ENCODE data around the gene GNB1.
"Not testable (repeated sequence)": the region's sequence is repeated elsewhere in the genome, so short reads cannot be mapped to it uniquely, and the experiment has no call there.

Gene GNB1

DNA sequence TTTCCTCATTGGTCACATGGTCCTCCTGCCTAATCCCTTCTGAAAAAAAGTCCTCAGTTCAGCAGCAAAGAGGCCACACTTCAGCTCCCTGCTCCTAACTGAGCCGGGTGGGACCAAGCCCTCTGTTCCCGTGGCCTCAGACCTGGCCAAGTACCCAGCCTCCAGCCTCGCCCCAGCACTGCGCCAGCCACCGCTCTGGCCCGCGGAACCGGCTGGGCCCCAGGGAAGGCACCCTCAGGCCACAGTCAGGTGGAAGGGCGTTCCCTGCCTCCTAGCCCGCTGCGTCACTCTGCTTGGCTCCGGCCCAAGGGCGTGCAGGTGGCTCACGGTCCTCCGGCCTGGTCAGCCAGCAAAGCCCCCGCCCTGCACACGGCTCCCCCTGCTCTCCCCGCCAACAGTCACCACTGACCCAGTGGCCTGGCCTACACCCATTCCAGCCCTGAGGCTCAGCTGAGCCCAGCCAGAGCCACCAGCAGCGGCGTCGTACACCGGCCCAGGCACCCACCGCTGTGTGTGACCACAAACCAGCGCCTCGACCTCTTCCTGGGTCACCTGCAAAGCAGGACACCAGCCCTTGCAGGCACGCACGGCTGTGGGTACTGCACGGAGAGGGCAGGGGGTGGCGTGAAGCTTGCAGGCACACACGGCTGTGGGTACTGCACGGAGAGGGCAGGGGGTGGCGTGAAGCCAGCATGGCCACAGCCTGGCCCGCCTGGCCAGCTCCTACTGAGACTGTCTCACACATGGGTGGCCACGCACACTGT lies 132.0 kb downstream of the GNB1 start:
- no peak for DNase-seq

DNA sequence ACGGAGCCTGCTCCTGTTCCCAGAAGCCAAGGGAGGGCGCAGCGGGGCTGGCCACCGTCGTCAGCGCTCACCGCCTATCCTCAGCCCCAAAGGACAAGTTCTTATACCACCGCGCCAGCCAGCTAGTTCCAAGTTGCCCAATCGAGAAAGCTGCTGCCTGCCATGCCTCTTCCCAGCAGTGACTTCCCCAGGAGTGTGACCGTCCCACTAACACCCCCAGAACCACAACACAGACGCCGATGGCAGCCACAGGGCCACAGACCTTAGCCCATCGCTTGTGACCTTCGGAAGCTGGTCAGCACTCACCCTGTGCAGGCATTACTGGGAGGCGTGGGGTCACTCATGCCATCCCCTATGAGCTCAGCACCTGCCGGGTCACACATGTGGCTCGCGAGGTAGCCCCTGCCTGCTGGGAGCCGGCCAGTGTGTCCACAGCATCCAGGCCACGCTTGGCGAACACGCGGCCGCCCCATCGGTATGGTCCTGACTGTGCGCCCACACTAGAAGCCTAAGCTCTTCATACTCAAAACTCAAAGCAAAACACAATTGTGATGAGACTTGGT lies 132.7 kb downstream of the GNB1 start:
- no peak for DNase-seq

DNA sequence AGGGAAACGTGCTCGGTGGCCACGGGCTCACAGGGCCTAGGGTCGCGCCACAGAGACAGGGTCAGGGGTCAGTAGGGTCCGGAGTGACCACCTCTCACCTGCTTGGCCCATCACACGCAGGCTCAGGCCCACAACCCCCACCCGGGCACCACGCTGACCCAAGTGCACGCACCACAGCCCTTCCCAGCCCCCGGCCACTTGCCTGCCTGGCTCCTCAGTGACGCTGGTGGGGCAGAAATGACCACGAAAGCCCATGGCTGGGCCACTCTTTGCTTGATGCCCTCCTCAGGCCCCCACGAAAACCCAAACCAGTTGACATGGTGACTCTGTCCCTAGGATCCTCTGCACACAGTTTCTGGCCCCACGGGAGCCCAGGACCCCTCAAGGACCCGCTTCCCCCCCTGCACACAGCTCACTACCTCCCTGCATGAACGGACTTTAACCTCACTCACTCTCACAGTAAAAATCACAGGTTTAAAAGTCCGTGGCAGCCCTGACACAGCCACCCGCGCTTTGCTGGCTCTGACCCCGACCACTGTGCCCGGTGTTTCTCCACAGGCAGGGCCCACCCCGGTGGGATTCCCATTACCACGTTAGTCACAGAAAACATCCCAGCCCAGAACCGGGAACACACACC lies 133.3 kb downstream of the GNB1 start:
- no peak for DNase-seq

DNA sequence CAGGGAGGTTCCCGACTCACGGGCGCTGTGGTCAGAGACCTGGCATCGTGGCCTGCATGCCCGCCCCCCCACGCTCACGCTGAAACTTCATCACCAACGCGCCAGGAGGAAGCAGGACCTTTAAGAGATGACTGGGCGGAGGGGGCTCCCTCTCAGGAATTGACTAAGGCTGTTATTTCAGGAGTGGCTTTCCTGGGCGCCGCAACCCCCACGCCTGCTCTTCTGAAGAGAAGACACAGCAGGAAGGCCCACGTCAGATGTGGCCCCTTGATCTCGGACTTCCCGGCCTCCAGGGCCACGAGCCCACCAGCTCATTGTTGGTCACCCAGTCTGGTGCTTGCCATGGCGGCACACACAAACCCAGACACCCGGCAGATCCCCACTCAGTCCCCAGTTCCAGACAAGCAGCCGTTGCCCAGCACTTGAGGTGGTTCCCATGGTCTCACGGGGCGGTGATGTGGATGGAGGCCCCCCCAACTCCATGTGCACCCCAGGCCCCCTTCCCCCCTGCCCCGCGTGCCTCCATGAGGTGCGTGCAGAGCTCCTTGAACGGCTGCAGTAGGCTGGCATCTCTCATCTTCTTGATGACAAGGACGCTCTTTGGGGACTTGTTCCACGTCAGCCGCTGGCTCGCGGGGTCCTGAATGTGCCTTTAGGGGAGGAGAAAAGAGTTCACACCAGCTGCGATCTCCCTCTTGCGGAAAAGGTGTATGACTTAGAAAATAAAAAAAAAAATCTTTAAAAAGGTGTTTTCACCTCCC lies 134.0 kb downstream of the GNB1 start:
- DNase-seq = no peak

DNA sequence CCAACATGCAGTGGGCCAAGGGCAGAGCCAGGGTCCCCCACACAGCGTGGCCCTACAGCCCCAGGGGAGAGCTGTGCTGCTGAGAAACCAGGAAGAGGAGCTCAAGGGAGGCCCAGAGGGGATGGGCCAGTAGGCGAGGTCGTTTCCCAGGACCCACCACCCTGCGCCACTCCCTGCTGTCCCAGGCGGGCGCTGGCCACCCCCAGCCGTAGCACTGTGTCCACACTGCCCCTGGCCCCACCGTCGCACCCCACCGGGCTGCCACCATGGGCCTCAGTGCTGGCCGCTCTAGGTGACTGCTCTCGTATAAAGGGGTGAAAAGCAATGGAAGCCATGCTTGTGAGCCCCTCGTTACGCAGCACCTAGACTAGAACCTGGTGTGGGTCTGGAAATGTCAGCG lies 135.0 kb downstream of the GNB1 start:
- DNase-seq = no peak

DNA sequence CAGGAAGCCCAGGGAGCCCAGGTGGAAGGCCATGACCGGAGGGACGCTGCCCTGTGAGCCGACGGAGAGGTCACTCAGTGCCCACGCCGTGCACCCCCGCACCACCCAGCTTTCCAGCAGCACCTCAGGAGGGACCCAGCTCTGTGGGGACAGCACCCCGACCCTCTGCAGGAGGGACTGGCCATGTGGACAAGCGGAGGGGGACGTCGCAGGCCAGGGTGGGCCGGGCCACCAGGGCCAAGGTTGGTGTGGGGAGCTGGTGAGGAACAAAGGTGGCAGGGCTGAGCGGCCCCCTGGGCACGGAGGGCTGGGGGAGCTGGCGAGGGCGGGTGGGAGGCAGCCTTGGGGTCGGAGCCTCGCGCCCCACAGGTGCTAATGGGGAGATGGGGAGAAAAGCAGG lies 135.5 kb downstream of the GNB1 start:
- no peak for DNase-seq

DNA sequence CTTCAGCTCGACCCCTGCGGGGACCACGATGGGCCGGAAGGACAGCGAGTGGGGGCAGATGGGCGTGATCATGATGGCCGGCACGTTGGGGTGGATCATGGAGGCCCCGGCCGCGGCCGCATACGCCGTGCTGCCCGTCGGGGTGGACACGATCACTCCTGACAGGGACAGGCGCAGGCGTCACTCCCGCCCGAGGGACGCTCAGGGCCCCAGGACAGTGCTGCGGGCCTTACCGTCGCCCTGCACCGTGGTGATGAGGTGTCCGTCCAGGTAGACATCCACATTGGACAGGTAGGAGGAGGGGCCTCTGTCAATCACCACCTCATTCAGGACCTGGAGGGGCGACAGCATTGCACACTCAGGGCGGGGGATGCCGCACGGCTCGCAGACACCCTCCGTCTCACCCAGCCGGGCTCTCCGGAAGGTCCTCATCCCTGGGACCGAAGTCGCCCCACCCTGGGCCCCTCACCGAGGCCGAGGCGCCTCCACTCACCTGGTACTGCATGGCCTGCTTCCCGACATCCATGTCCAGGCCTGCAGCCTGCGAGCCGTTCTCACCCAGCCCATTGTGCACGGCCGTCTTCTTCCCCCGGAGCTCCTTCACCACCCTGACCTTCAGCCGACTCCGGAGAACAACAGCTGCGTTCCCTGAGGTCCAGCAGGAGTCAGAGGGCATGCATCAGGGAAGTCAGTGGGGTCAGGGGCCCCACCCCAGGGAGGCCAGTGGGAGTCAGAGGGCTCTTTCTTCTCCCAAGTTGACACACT lies 136.7 kb downstream of the GNB1 start:
- DNase-seq = no peak

DNA sequence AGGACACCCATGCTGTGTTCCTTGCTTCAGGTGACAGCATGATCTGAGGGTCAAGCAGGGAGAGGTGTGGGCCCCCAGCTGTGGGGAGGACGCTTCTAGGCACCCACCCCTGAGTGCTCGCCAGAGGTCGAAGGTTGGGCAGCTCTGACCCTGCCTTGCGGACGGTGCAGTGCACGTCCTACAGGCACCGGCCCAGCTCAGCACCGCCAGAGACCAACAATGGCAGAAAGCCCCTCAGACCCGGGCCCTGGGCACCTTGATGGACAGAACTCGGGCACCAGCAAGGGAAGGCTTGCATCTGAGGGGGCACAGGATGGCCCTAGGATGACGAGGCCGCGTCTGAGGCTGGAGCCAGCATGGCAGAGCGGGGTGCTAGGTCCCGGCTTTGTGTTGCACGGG lies 137.3 kb downstream of the GNB1 start:
- no peak for DNase-seq

DNA sequence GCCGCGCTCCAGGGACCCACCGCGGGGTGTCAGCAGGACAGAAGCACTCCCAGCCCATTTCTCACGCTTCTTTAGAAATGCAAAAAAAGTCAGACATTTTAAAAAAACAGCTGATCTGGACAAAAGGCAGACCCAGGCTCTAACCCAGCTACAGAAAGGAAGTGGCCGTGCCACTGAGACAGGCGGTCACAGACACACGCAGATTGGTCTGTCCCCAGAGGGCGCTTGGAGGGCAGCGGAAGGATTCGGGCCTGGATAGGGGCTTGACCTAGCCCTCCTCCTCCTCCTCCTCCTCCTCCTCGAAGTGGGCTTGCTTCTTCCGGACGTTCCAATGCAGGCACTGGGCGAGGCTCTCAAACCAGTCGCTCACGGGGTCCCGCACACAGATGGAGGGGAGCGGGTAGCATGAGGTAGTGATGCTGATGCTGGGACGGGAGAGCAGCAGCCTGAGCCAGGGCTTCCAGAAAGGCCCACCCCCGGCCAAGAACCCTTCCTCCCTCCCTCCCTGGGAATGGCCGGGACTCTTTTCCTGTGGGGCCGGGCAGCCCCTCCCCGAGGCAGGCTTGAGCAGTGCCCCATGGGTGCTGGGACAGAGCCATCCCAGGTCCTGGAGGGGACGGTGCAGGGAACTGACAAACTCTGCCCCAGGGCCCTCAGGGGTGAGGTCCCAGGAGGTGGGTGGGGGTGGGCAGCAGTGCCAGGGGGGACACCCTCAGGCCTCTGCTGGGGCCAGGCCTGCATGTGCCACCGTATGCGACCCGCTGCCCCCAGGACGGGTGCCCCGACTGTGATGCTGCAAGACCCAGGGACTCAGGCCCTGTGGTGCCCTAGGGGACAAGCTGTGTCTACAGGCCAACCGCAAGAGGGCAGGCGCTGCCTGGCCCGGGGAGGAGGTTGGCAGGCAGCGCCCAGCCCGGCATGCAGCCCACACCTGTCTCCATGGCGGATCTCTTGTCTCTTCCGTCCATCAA lies 138.0 kb downstream of the GNB1 start:
- DNase-seq = no peak

DNA sequence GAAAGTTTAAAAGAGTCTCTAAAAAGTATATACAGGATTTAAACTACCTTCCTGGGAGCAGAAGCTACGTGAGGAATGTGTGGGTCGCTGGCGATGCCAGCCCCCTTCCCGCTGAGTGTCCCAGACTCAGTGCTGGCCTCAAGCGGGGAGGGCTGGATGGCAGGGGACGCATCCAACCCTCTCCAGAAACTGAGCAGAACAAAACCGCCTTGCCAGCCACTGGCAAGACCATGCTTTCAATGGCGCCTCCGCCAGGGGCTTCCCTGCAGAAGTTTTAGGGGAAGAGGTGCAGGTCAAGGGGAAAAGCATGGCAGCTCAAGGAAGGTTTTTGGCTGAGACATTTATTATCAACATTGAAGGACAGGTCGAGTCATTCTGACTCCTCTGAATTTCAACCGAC lies 138.7 kb downstream of the GNB1 start:
- no peak for DNase-seq

DNA sequence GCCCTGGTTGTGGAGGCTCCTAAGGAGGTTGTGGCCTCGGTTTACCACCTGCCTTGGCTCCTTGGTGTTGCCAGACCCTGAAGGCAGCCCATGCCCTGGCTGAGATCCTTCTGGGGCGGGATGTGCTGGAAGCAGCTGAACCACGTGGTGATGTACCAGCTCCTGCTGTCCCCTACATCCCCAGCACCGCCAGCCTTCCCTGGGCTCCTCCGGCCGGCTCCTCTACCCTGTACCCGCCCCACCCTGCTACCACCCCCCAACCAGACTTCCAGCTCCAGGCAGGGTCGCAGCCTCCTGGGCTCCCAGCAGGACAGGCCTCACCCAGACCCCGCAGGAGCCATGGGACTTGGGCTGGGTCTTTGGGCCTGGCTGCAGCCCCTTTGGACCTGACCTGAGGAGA lies 140.9 kb downstream of the GNB1 start:
- DNase-seq = not testable (repeated sequence)

DNA sequence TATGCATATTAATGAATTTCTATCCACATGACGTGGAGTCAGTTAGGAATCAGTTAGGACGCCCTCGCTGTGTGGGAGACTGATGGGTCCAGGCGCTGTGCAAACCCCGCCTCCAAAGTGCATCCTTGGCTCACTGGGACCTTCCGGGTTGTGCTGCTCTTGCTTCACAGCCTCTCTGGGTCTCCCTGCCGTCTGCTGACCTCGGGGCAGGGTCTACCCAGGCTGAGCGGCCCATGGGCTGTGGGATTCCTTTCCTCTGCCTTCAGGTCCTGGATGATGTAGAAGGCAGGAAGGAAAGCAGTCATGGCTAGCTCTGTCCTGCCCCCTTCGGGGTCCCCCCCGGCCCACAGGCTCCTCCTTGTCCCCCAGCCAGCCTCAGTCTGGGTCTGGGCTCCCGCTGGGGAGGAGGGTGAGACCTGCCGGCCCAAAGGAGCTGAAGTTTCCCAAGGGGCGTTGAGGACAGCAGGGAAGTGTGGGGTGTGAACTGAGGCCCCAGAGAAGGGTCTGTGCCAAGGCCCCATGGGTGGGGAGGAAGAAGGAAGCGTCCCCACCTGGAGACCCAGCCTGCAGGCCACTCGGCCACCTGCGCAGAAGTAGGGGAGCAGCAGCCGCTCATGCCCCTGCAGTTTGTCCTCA lies 142.1 kb downstream of the GNB1 start:
- DNase-seq = no peak

DNA sequence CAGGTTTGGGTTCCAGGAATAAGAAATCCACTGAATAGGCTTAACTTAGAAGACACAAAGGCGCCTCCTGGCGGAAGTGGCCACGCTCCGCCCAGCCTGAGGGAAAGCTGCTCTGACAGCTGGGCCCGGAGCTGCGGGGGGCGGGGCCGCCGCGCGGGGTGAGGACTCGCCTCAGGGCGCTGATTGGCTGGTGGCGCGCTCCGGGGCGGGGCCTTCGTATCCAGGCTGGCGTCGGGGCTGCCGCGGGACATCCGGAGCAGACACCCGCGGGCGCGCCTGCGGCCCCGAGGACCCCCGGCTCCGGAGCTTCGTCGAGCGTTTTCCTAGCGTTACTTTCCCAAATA lies 144.3 kb downstream of the GNB1 start:
- DNase-seq = not testable (repeated sequence)

DNA sequence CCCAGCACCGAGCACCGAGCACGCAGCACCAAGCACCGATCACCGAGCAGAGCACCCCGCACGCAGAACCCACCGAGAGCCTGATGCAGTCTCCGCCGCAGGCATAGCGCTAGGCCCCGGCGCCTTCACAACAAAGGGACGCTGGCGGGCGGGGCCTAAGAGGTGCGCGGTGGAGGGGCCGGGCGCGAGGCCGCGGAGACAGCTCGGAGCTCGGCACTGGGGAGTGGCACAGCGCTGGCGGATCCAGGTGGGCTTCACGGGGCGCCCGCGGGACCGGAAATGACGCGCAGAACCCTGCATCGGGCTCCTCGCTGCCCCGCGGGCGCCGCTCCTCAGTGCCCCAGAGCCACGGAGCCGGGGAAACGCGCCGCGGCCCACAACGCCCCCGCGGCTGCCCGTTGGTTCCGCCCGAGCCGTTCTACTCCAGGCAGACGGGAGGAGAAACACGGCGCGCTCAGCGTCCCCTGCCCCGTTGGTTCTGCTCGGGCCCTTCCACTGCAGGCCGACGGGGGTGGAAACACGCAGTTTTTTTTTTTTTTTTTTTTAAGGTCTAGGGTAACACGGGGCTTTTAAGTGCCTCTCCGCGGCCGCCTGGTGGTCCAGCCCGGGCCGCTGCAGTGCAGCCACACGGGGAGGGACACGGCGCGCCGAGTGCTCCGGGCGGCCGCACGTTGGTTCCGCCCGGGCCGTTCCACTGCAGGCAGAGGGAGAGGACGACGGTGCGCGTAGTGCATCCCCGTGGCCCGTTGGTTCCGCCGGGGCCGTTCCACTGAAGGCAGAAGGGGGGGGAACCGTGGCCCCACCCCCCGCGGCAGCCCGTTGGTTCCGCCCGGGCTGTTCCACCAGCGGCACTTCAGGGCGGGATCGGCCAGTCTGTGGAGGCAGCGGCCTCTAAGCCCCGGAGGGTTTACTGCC lies 145.0 kb downstream of the GNB1 start:
- peak; percentile 87 for DNase-seq

DNA sequence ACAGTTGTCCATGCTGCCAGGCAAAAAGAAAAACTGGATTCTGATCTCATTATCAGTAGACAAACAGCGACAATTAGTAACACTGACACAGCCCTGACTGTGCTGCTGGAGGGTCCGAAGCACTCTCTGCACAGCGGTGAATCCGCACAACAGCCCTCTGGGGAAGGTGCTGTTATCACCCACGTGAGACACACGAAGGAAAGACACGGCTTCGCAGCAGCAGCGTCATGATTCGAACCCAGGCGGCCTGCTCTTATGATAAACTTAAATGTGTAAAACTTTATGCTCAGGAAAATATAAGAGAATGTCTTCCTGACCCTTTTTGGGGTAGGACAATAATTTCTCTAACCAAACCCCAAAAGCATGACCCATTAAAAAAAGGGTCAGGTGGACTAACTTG lies 148.4 kb downstream of the GNB1 start:
- not testable (repeated sequence) for DNase-seq

DNA sequence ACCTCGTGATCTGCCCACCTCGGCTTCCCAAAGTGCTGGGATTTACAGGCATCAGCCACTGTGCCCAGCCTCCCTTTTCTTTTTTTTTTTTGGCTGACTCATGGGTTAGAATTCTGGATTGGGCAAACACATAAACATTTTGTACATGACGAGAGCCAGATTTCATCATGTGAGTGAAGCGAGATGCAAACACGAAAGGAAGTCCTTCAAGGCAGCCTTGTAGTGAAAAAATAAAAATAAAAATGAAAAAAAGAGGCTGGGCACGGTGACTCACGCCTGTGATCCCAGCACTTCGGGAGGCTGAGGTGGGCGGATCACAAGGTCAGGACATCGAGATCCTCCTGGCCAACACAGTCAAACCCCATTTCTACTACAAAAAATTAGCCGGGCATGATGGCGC lies 149.9 kb downstream of the GNB1 start:
- not testable (repeated sequence) for DNase-seq

DNA sequence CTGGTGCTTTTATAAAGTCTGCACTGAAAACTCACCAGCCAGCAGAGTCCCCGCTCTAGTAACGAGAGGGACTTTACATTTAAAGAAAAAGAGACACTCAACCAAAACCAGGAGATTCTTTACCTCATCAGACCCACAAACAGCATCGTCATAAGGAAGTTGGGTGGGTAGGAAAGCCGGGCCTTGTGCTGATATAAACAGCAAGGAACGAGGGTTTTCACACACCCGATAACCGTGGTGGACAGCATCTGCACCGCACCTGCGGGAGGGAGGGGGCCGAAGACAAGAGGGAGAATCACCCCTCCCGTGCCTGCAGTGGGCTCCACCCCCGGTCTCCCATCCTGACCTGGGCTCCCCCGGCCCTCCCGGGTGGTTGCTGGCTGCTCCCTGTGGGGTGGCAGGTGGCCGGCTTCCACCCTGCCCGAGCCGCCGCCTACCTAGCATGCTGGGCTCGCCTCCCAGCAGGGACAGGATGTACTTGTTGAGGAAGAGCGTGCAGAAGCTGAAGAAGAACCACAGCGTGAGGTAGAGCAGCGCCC lies 152.0 kb downstream of the GNB1 start:
- DNase-seq = not testable (repeated sequence)

DNA sequence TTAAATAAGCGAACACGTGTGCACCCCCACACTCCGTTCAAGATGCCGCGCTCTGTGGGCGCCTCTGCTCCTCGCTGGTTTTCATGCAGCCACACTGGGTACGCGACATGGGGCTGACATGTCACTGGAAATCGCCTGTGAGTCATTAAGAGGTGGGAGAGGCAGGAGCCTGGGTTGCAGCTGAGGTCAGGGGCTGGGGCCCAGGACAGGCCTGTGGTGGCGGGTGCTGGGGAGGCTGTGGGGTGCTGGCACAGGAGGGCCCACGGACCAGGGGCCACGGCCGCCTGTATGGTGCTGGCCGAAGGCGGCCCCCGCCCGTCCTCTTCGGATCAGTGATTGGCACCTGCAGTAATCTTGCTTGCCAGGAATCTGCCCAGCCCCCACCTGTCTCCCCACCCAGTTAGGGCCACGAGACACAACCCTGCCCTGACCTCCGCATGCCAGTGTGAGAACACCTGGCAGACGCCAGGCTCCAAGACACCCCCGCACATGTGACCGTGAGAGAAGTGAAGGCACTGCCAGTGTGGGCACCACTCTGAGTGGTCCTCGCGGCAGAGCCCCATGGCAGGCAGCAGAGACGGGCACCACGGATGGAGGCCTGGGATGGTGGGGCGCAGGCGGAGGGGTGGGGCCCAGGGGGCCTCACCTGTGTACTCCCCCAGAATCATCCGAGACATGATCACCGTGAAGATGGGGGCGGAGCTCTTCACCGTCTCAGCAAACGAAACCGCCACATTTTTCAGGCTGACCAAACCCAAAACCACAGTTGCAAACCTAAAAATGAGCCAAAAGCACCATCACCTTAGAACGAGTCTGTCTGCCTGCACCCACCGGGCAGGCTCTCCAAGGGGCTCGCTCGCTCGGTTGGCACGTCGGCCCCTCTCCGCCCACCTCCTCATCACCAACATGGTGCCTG lies 153.0 kb downstream of the GNB1 start:
- not testable (repeated sequence) for DNase-seq

Data from stimulated activated CD4-positive, alpha-beta T cell treated with anti-CD3 and anti-CD28 coated beads, Interleukin-15, amount 100 ng/mL, for 24 hours (primary cell).